Neuronal stem cell (in vitro differentiated cells): ENCODE measurements around the gene TMEM132C.

ENCODE experiments used
- DNase-seq: peaks from one replicate; pipeline ENCODE4 v3.0.0-alpha.2; 2013; ENCODE audit warnings: low spot score
- H2AFZ ChIP-seq: one replicate; pipeline ENCODE4 v1.6.1; 2013; ENCODE audit warnings: mild to moderate bottlenecking, low read length, inconsistent platforms
- H2AK5ac ChIP-seq: 2 replicates; pipeline ENCODE4 v1.6.1; 2013; ENCODE audit warnings: low read depth, mild to moderate bottlenecking, inconsistent platforms, low read length, moderate library complexity, mixed read lengths
- H2BK120ac ChIP-seq: 2 replicates; pipeline ENCODE4 v1.6.1; 2013; ENCODE audit warnings: low read depth, mild to moderate bottlenecking, inconsistent platforms, low read length, moderate library complexity, mixed read lengths
- H2BK12ac ChIP-seq: one replicate; pipeline ENCODE4 v1.6.1; 2013; ENCODE audit warnings: low read length, inconsistent platforms
- H2BK15ac ChIP-seq: 2 replicates; pipeline ENCODE4 v1.6.1; 2013; ENCODE audit warnings: mild to moderate bottlenecking, low read length, inconsistent platforms, mixed read lengths
- H2BK5ac ChIP-seq: one replicate; pipeline ENCODE4 v1.6.1; 2013; ENCODE audit warnings: inconsistent platforms, mild to moderate bottlenecking, low read length, moderate library complexity
- H3K14ac ChIP-seq: one replicate; pipeline ENCODE4 v1.6.1; 2013; ENCODE audit warnings: low read length, inconsistent platforms
- H3K18ac ChIP-seq: 2 replicates; pipeline ENCODE4 v1.6.1; 2013; ENCODE audit warnings: low read length, inconsistent platforms
- H3K23ac ChIP-seq: 2 replicates; pipeline ENCODE4 v1.6.1; 2013; ENCODE audit warnings: low read depth, mild to moderate bottlenecking, mixed read lengths, low read length, inconsistent platforms; ENCODE audit not compliant: poor library complexity
- H3K27ac ChIP-seq: replicated peaks from 3 replicates; pipeline ENCODE4 v1.5.1; 2013; ENCODE audit warnings: low read length, inconsistent platforms
- H3K27me3 ChIP-seq, 3 experiments: 2 replicates each; pipeline ENCODE4 v1.6.1; 2013; ENCODE audit warnings: low read length in 3 of 3, mild to moderate bottlenecking in 2 of 3, inconsistent platforms in 1 of 3, low read depth in 1 of 3, mixed read lengths in 1 of 3, moderate library complexity in 1 of 3; ENCODE audit not compliant: control insufficient read depth in 3 of 3, insufficient read depth in 3 of 3
- H3K36me3 ChIP-seq, 2 donors: replicated peaks in 1 of 2; 2 replicates each; pipeline ENCODE4 v1.6.1; 2013; ENCODE audit warnings: low read length in 2 of 2; ENCODE audit not compliant: control insufficient read depth in 2 of 2, insufficient read depth in 2 of 2
- H3K4ac ChIP-seq: 2 replicates; pipeline ENCODE4 v1.6.1; 2013; ENCODE audit warnings: inconsistent platforms, mild to moderate bottlenecking, low read length, moderate library complexity
- H3K4me1 ChIP-seq, 2 donors: 1 replicate in 1 of 2; 2 replicates in 1 of 2; pipeline ENCODE4 v1.6.1; 2013; ENCODE audit warnings: low read length in 2 of 2, low read depth in 1 of 2; ENCODE audit not compliant: control insufficient read depth in 2 of 2, insufficient read depth in 1 of 2
- H3K4me2 ChIP-seq: one replicate; pipeline ENCODE4 v1.6.1; 2013; ENCODE audit warnings: mild to moderate bottlenecking, low read length, inconsistent platforms; ENCODE audit not compliant: insufficient read depth, poor library complexity, severe bottlenecking
- H3K4me3 ChIP-seq, 2 donors: 2 replicates each; pipeline ENCODE4 v1.5.1; 2013; ENCODE audit warnings: low read length in 2 of 2, mild to moderate bottlenecking in 2 of 2, inconsistent platforms in 1 of 2, moderate library complexity in 1 of 2
- H3K79me1 ChIP-seq: one replicate; pipeline ENCODE4 v1.6.1; 2013; ENCODE audit warnings: low read depth, mild to moderate bottlenecking, inconsistent platforms, low read length, moderate library complexity
- H3K9ac ChIP-seq: one replicate; pipeline ENCODE4 v1.6.1; 2013; ENCODE audit warnings: mild to moderate bottlenecking, low read depth, low read length, inconsistent platforms; ENCODE audit not compliant: poor library complexity
- H3K9me3 ChIP-seq, 2 donors: replicated peaks in 1 of 2; 2 replicates each; pipeline versions ENCODE3 to v1.6.1; 2013; ENCODE audit warnings: low read length in 2 of 2, mild to moderate bottlenecking in 2 of 2, inconsistent platforms in 1 of 2, low read depth in 1 of 2, mixed read lengths in 1 of 2, moderate library complexity in 1 of 2; ENCODE audit not compliant: control insufficient read depth in 2 of 2, insufficient read depth in 1 of 2
- H4K8ac ChIP-seq: one replicate; pipeline ENCODE4 v1.6.1; 2013; ENCODE audit warnings: low read depth, mild to moderate bottlenecking, inconsistent platforms, low read length, moderate library complexity
- H4K91ac ChIP-seq: one replicate; pipeline ENCODE4 v1.6.1; 2013; ENCODE audit warnings: low read length, low read depth, mild to moderate bottlenecking, inconsistent platforms; ENCODE audit not compliant: poor library complexity
- WGBS, 2 donors: extraction: QIAGEN DNeasy Blood & Tissue Kit; methylation state at CpG; one replicate each; pipeline ENCODE4 v1.1.7; 2013; ENCODE audit warnings: missing lambda C conversion rate in 2 of 2, mixed read lengths in 1 of 2; ENCODE audit not compliant: insufficient read length in 2 of 2, insufficient replicate concordance in 1 of 2; ENCODE audit errors: extremely low coverage in 2 of 2; 5-methylcytosine and 5-hydroxymethylcytosine counted together

The TMEM132C gene

DNA sequence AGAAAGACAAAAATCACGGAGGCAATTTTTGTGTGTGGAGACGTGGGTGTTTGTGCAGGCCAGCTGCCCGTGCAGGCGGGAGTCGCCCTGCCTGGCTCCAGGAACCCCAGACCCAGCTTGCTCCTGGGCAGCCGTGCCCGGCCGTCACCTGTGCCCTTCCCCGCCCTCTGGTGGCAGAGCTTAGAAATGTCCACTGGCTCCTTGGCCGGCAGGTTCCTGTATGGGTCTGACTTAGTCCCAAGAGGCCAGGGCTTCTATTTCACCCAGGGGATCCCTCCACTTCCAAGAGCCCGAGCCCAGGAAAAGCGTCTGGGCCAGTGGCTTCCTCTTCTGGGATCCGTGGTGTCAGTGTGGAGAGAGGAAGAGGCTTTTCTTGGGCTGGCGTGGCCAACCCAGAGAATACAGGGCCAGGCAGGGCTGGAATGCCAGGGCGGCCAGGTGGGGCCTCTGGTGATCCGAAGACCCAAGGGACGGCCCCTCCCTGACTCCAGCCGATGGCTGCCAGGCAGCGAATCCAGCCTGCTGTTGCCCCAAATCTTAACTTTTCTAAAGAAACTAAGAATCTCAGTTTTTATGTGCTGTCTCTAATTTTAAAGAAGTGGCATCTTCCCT is 120.9 kb downstream of the TMEM132C start:
- Histone ChIP-seq H2BK15ac (no peak overlapping the region), H3K4ac (no peak overlapping the region), H3K4me1 (peaks cover 7 to 10% of the 10 kb centered on the region in 2 donors), H2BK12ac (no peak overlapping the region), H2BK5ac (no peak overlapping the region), H3K9me3 (peaks cover 6 to 16% of the 10 kb centered on the region in 2 donors), H2AK5ac (no peak overlapping the region), H4K91ac (no peak overlapping the region), H3K79me1 (no peaks in the 10 kb centered on the region), H4K8ac (no peak overlapping the region), H2BK120ac (no peak overlapping the region), H3K4me2 (no peak overlapping the region), H2AFZ (no peak overlapping the region), H3K27me3 (peaks cover 0 to 33% (median 2%) of the 10 kb centered on the region in 3 experiments), H3K23ac (no peak overlapping the region), H3K4me3 (no peak overlapping the region), H3K14ac (no peak overlapping the region), H3K18ac (peak overlapping the region; percentile 20), H3K27ac (no peak overlapping the region), H3K9ac (no peak overlapping the region), H3K36me3 (peaks cover 0 to 16% of the 10 kb centered on the region in 2 donors)
- peak; percentile 59 for DNase-seq
- no CpG with 5 or more reads among the region's 19 CpGs for WGBS, 2 donors

GRCh38 chr12:128388461-128389000 is 121.6 kb downstream of the TMEM132C start:
- Histone ChIP-seq H2BK15ac (no peak overlapping the region), H3K9ac (no peak overlapping the region), H3K27ac (no peak overlapping the region), H3K18ac (no peak overlapping the region), H3K9me3 (peaks cover 5 to 16% of the 10 kb centered on the region in 2 donors), H3K36me3 (peaks cover 0 to 16% of the 10 kb centered on the region in 2 donors), H3K14ac (no peak overlapping the region), H2AFZ (no peak overlapping the region), H4K8ac (no peak overlapping the region), H2BK5ac (no peak overlapping the region), H3K4me1 (peaks cover 6 to 7% of the 10 kb centered on the region in 2 donors), H4K91ac (no peak overlapping the region), H3K79me1 (no peaks in the 10 kb centered on the region), H2BK120ac (no peak overlapping the region), H3K4ac (no peak overlapping the region), H2BK12ac (no peak overlapping the region), H3K27me3 (peaks cover 0 to 31% (median 2%) of the 10 kb centered on the region in 3 experiments), H3K4me3 (no peak overlapping the region), H3K23ac (no peak overlapping the region), H2AK5ac (no peak overlapping the region), H3K4me2 (no peak overlapping the region)
- DNase-seq: no peak
- no CpG with 5 or more reads among the region's 14 CpGs for WGBS, 2 donors

DNA sequence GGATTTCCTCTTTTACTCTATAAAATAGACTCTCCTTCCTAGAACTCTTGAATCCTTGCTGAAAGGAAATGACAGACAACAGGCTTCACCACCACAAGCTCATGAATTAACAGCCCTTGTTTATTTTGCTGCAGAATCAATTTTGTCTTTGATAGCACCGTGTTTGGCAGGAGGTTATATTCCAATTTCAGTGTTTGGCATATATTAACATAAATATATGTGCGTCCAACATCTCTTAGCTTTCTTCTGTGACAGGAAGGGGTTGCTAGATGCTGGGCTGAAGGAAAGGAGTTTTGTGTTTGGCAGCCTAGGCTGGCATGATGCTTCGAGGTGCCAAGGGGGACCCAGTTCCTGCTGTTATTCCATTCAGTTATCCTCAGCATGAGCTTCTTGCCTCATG is 126.4 kb downstream of the TMEM132C start:
- H3K27ac ChIP-seq: no peak overlapping the region
- H2AK5ac ChIP-seq: no peak overlapping the region
- WGBS, 2 donors: no CpG with 5 or more reads among the region's 3 CpGs
- H3K9me3 ChIP-seq: peaks cover 2 to 7% of the 10 kb centered on the region in 2 donors
- no peaks in the 10 kb centered on the region for H3K4me1 ChIP-seq
- DNase-seq: no peak
- H3K4ac ChIP-seq: no peak overlapping the region
- peaks cover 0 to 4% of the 10 kb centered on the region in 2 donors for H3K36me3 ChIP-seq
- no peak overlapping the region for H3K4me2 ChIP-seq
- H4K91ac ChIP-seq: no peak overlapping the region
- no peak overlapping the region for H2BK12ac ChIP-seq
- H3K79me1 ChIP-seq: no peaks in the 10 kb centered on the region
- peaks cover 0 to 4% (median 0%) of the 10 kb centered on the region in 3 experiments for H3K27me3 ChIP-seq
- H2BK5ac ChIP-seq: no peak overlapping the region
- no peak overlapping the region for H2BK15ac ChIP-seq
- no peak overlapping the region for H3K9ac ChIP-seq
- no peak overlapping the region for H4K8ac ChIP-seq
- H3K23ac ChIP-seq: no peak overlapping the region
- H2AFZ ChIP-seq: no peak overlapping the region
- no peak overlapping the region for H3K14ac ChIP-seq
- no peak overlapping the region for H3K4me3 ChIP-seq
- no peak overlapping the region for H2BK120ac ChIP-seq
- H3K18ac ChIP-seq: no peak overlapping the region

DNA sequence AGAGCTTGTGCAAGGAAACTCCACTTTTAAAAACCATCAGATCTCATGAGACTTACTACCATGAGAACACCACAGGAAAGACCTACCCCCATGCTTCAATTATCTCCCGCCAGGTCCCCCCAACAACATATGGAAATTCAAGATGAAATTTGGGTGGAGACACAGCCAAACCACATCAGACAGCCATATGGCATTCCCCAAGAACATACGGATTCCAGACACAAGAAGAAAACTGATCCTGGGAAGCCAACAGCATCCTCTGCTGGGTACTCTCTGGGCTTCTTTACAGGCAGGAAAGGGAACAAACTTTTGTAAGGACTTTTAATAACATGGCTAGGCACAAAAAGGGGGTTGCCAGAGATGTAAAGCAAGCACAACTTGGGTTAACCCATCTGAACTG is 127.2 kb downstream of the TMEM132C start:
- no CpG with 5 or more reads among the region's 2 CpGs for WGBS, 2 donors
- Histone ChIP-seq H3K27ac (no peak overlapping the region), H3K4me2 (no peak overlapping the region)

More for the DNA sequence above, 127.2 kb downstream of the TMEM132C start:
- Histone ChIP-seq H3K14ac (no peak overlapping the region), H2BK15ac (no peak overlapping the region), H3K36me3 (peaks cover 0 to 4% of the 10 kb centered on the region in 2 donors), H3K9me3 (peaks cover 2 to 7% of the 10 kb centered on the region in 2 donors), H2AFZ (no peak overlapping the region), H2BK120ac (no peak overlapping the region), H3K23ac (no peak overlapping the region), H3K4ac (no peak overlapping the region), H3K18ac (no peak overlapping the region), H3K9ac (no peak overlapping the region), H2BK12ac (no peak overlapping the region), H2BK5ac (no peak overlapping the region), H2AK5ac (no peak overlapping the region), H3K4me3 (no peak overlapping the region), H3K4me1 (no peaks in the 10 kb centered on the region), H3K79me1 (no peaks in the 10 kb centered on the region), H3K27me3 (peaks cover 0 to 2% (median 0%) of the 10 kb centered on the region in 3 experiments), H4K91ac (no peak overlapping the region), H4K8ac (no peak overlapping the region)
- no peak for DNase-seq
